Cardiac muscle cell (in vitro differentiated cells and primary cell): Measurements from ENCODE around the gene RBM10. TPM values are rescaled to one million over a fixed set of nuclear protein-coding genes. Genes with fewer than 3 reads are reported as not detected.

Source experiments
- DNase-seq, 2 donors: peaks; one replicate each; pipeline versions ENCODE4 v3.0.0 to v3.0.0-alpha.2; 2010 to 2017; ENCODE audit warnings: low read depth in 1 of 2, low spot score in 1 of 2
- H3K27ac ChIP-seq: fragments of 200-600 bp; sonication (generic); 2 replicates; pipeline ENCODE4 v1.5.1; 2016
- H3K27me3 ChIP-seq: fragments of 200-600 bp; sonication (generic); 2 replicates; pipeline ENCODE4 v1.6.0; 2016; ENCODE audit warnings: control low read depth
- H3K36me3 ChIP-seq: fragments of 200-600 bp; sonication (generic); 2 replicates; pipeline ENCODE4 v1.5.1; 2016; ENCODE audit warnings: control low read depth
- H3K4me1 ChIP-seq: fragments of 200-600 bp; sonication (generic); 2 replicates; pipeline ENCODE4 v1.8.1; 2017; ENCODE audit warnings: low read depth, mild to moderate bottlenecking, mixed run types
- H3K4me3 ChIP-seq: fragments of 200-600 bp; sonication (generic); 2 replicates; pipeline ENCODE4 v1.5.1; 2016; ENCODE audit warnings: mild to moderate bottlenecking
- H3K9me3 ChIP-seq: fragments of 200-600 bp; sonication (generic); 2 replicates; pipeline ENCODE4 v1.5.1; 2017; ENCODE audit warnings: low read depth, mild to moderate bottlenecking, control low read depth
- polyA plus RNA-seq: library from polyadenylated mRNA; unstranded; fragments of >200 nt; fragmentation: Nextera tagmentation; extraction: Ambion mirVana; gene quantifications from 2 replicates; pipeline ENCODE4 v1.2.1, GENCODE V29; 2016
- total RNA-seq: library from RNA; depleted of rRNA; stranded (reverse); fragments of >200 nt; gene quantifications from 2 replicates; pipeline ENCODE4 v1.2.3, GENCODE V29; 2016
- TF ChIP-seq, protein P1 (sequence below): IDR thresholded peaks from 2 replicates; pipeline ENCODE4 v1.5.1; 2012; ENCODE audit warnings: low read depth, mild to moderate bottlenecking, low read length

RBM10 gene
- total and polyA plus RNA-seq, 2 experiments from 2014 or later = 48.7 to 70.0 TPM

- no peaks in the 10 kb centered on the region for H3K9me3 ChIP-seq
- H3K4me3 ChIP-seq = no peak overlapping the region
- no peaks in the 10 kb centered on the region for H3K27me3 ChIP-seq
- H3K4me1 ChIP-seq = peaks cover 9% of the 10 kb centered on the region
- peaks cover 83% of the 10 kb centered on the region for H3K36me3 ChIP-seq
- no peak for DNase-seq
- TF ChIP-seq, protein P1, sequence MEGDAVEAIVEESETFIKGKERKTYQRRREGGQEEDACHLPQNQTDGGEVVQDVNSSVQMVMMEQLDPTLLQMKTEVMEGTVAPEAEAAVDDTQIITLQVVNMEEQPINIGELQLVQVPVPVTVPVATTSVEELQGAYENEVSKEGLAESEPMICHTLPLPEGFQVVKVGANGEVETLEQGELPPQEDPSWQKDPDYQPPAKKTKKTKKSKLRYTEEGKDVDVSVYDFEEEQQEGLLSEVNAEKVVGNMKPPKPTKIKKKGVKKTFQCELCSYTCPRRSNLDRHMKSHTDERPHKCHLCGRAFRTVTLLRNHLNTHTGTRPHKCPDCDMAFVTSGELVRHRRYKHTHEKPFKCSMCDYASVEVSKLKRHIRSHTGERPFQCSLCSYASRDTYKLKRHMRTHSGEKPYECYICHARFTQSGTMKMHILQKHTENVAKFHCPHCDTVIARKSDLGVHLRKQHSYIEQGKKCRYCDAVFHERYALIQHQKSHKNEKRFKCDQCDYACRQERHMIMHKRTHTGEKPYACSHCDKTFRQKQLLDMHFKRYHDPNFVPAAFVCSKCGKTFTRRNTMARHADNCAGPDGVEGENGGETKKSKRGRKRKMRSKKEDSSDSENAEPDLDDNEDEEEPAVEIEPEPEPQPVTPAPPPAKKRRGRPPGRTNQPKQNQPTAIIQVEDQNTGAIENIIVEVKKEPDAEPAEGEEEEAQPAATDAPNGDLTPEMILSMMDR = no peak
- H3K27ac ChIP-seq = peak overlapping the region; percentile 28
Observed at GRCh38 chrX:47202316-47202715, 57.3 kb downstream of the RBM10 start.

DNA sequence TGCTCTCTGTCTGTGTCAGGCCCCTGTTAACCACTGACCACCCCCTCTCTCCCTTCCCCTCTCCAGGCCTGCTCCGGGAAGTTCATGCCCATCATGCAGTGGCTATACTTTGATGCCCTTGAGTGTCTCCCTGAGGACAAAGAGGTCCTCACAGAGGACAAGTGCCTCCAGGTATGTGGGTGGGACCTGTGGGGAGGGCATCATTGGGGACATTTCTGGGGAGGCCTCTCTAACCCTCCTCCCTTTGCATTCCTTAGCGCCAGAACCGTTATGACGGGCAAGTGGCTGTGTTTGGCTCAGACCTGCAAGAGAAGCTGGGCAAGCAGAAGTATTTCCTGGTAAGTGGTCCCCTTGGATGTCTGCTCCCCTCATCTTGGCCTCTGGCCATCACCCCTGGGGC is 57.9 kb downstream of the RBM10 start:
- no peak overlapping the region for H3K4me3 ChIP-seq
- DNase-seq = no peak
- peaks cover 4% of the 10 kb centered on the region for H3K4me1 ChIP-seq
- peak overlapping the region; percentile 28 for H3K27ac ChIP-seq
- H3K36me3 ChIP-seq = peaks cover 89% of the 10 kb centered on the region
- no peaks in the 10 kb centered on the region for H3K27me3 ChIP-seq
- H3K9me3 ChIP-seq = no peaks in the 10 kb centered on the region
- TF ChIP-seq, protein P1 = no peak

DNA sequence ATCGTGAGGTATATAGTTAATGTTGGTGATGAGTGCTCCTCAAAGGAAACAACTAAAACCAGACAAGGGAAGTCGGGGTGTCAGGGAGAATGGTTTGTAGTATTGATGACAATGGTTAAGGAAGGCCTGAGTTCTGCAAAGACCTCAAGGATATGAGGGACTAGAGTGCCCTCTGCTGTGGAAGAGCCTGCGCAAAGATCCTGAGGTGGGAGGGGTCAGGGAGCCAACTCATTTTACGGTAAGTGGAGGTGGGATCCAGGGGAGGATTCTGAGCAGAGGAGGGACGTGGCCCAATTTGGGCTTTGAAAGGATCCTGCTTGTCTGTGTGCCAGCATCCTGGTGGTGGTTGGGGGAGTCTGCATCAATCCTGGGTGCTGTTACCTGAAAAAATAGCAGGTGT is 59.9 kb downstream of the RBM10 start:
- DNase-seq = no peak

DNA sequence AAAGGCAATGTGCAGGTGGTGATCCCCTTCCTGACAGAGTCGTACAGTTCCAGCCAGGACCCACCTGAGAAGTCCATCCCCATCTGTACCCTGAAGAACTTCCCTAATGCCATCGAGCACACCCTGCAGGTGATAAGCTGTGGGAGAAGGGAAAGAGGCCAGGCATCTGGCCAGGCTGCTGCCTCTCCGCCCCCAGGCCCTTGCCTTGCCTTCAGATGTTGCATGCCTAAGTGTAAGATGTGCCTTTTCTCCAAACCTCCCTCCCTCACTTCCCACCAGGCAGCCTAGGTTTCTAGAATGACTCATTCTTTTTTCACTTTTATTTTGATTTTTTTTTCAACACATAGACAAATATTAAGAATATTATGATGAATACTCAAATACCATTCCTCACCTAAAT is 61.3 kb downstream of the RBM10 start:
- DNase-seq = no peak
- Histone ChIP-seq H3K4me3 (no peak overlapping the region), H3K27me3 (no peaks in the 10 kb centered on the region), H3K27ac (no peak overlapping the region), H3K9me3 (no peaks in the 10 kb centered on the region), H3K4me1 (no peaks in the 10 kb centered on the region), H3K36me3 (peaks cover 91% of the 10 kb centered on the region)
- TF ChIP-seq, protein P1 = no peak

More for the DNA sequence above, 59.9 kb downstream of the RBM10 start:
- Histone ChIP-seq H3K4me3 (no peak overlapping the region), H3K9me3 (no peaks in the 10 kb centered on the region), H3K4me1 (no peaks in the 10 kb centered on the region), H3K27ac (peak overlapping the region; percentile 21), H3K36me3 (peaks cover 91% of the 10 kb centered on the region), H3K27me3 (no peaks in the 10 kb centered on the region)
- TF ChIP-seq, protein P1 = no peak

DNA sequence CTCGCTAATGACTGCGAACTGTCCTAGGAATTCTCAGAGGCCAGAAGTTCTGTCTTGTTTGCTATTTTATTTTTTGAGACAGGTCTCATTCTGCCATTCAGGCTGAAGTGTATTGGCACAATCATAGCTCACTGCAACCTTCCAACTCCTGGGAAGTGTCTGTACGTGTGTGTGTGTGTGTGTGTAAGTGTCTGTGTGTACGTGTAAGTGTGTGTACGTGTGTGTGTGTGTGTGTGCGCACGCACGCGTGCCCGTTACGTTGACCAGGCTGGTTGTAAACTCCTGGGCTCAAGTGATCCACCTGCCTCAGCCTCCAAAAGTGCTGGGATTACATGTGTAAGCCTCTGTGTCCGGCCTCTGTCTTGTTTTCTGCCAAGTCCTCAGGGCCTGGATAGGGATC is 63.1 kb downstream of the RBM10 start:
- Histone ChIP-seq H3K27me3 (no peaks in the 10 kb centered on the region), H3K27ac (no peak overlapping the region), H3K36me3 (peaks cover 91% of the 10 kb centered on the region), H3K4me1 (no peaks in the 10 kb centered on the region), H3K9me3 (no peaks in the 10 kb centered on the region), H3K4me3 (no peak overlapping the region)
- no peak for DNase-seq
- TF ChIP-seq, protein P1 = no peak
